Activated CD4-positive, alpha-beta memory T cell treated with anti-CD3 and anti-CD28 coated beads for 36 hours (primary cell): Measurements from ENCODE around the gene JMJD4. TPM values are rescaled to one million over a fixed set of nuclear protein-coding genes. Genes with fewer than 3 reads are reported as not detected.
"Not testable (repeated sequence)": the region's sequence is repeated elsewhere in the genome, so short reads cannot be mapped to it uniquely, and the experiment has no call there.

Experiments used
- CTCF ChIA-PET: fragments of 350-600 bp; sonication (Branson Sonifier 250); formaldehyde crosslinking; loops from one replicate; lab custom pipeline; 2021; ENCODE audit warnings: antibody characterized with exemption, inconsistent platforms; lab: Charles Lee
- POLR2A ChIA-PET: fragments of 350-600 bp; sonication (Branson Sonifier 250); formaldehyde crosslinking; loops from one replicate; lab custom pipeline; 2021; ENCODE audit warnings: antibody characterized with exemption; lab: Charles Lee
- DNase-seq: peaks from one replicate; pipeline ENCODE4 v3.0.0-alpha.2; 2020
- H3K27ac Mint-ChIP-seq: one replicate; pipeline ENCODE4 v1.8.0; 2021; ENCODE audit warnings: mixed read lengths
- H3K27me3 Mint-ChIP-seq: one replicate; pipeline ENCODE4 v1.8.0; 2021; ENCODE audit warnings: mixed read lengths
- H3K36me3 Mint-ChIP-seq: one replicate; pipeline ENCODE4 v1.8.0; 2021; ENCODE audit warnings: mixed read lengths
- H3K4me1 Mint-ChIP-seq: one replicate; pipeline ENCODE4 v1.8.0; 2021; ENCODE audit warnings: low read depth, mixed read lengths
- H3K4me3 Mint-ChIP-seq: one replicate; pipeline ENCODE4 v1.8.0; 2021; ENCODE audit warnings: mild to moderate bottlenecking, mixed read lengths
- H3K9me3 Mint-ChIP-seq: one replicate; pipeline ENCODE4 v1.8.0; 2021; ENCODE audit warnings: mixed read lengths
- intact Hi-C: fragments of 100-400 bp; cut with micrococcal nuclease; formaldehyde crosslinking; loops from one replicate; pipeline ENCODE4 v1.15.1; 2023
- total RNA-seq, 2 experiments: library from RNA; stranded (reverse); gene quantifications; one replicate each; pipeline ENCODE4 v1.2.3, GENCODE V29; 2021

Gene JMJD4
- total RNA-seq, 2 experiments from 2014 or later = 15.2 to 16.1 TPM

- ChIA-PET POLR2A (interaction anchor here (0.6 kb wide), 1 partner anchor 272 kb away, joined by 3 read pairs; no protein-coding TSS in a partner anchor), CTCF (interaction anchor here (0.7 to 2.8 kb wide), 7 partner anchors 27 to 224 kb away, joined by 3 to 14 read pairs (median 4); no protein-coding TSS in a partner anchor)
- Mint-ChIP-seq H3K36me3 (peaks cover 8% of the 10 kb centered on the region), H3K4me1 (peaks cover 33% of the 10 kb centered on the region), H3K9me3 (no peaks in the 10 kb centered on the region), H3K27ac (no peak overlapping the region), H3K4me3 (no peak overlapping the region), H3K27me3 (peaks cover 4% of the 10 kb centered on the region)
- DNase-seq = peak; percentile 76
- intact Hi-C loops = loop anchor here (10.0 kb wide), 1 partner anchor 435 kb away; the partner anchor contains the start of gene IBA57
These were observed 5.0 kb downstream of the JMJD4 start for GRCh38 chr1:227729881-227730629.

- CTCF ChIA-PET = interaction anchor here (0.7 to 2.8 kb wide), 5 partner anchors 28 to 224 kb away, joined by 3 to 14 read pairs (median 4); no protein-coding TSS in a partner anchor
- Mint-ChIP-seq H3K9me3 (no peaks in the 10 kb centered on the region), H3K4me3 (peak overlapping the region; percentile 85), H3K36me3 (peaks cover 7% of the 10 kb centered on the region), H3K27me3 (peaks cover 4% of the 10 kb centered on the region), H3K27ac (peak overlapping the region; percentile 79), H3K4me1 (peaks cover 32% of the 10 kb centered on the region)
- no peak for DNase-seq
- POLR2A ChIA-PET = interaction anchor here (0.6 kb wide), 1 partner anchor 273 kb away, joined by 3 read pairs; no protein-coding TSS in a partner anchor
- intact Hi-C loops = no loop called here
These were observed 5.8 kb downstream of the JMJD4 start for GRCh38 chr1:227729144-227729880.

DNA sequence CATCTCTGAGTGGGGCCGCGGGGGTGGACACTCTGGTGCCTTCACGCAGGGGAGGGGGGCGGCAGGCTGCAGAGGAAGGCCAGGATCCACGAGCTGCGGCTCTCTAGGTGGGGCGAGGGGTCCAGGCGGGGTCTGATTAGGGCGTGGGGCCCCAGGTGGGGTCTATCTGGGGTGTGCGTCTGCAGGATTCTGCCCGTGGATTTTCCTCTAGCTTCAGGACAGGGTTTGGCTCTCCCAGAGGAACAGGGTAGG, 6.3 kb downstream of the JMJD4 start:
- H3K4me3 Mint-ChIP-seq = peak overlapping the region; percentile 85
- H3K9me3 Mint-ChIP-seq = no peaks in the 10 kb centered on the region
- peaks cover 4% of the 10 kb centered on the region for H3K27me3 Mint-ChIP-seq
- intact Hi-C loops = loop anchor here (1.0 kb wide), 1 partner anchor 166 kb away; the partner anchor contains the start of gene ZNF678
- CTCF ChIA-PET = interaction anchor here (1.1 to 2.8 kb wide), 2 partner anchors 217 to 225 kb away, joined by 3 to 8 read pairs; no protein-coding TSS in a partner anchor
- H3K27ac Mint-ChIP-seq = peak overlapping the region; percentile 79
- POLR2A ChIA-PET = no interaction called here
- peaks cover 6% of the 10 kb centered on the region for H3K36me3 Mint-ChIP-seq
- peaks cover 27% of the 10 kb centered on the region for H3K4me1 Mint-ChIP-seq
- no peak for DNase-seq

DNA sequence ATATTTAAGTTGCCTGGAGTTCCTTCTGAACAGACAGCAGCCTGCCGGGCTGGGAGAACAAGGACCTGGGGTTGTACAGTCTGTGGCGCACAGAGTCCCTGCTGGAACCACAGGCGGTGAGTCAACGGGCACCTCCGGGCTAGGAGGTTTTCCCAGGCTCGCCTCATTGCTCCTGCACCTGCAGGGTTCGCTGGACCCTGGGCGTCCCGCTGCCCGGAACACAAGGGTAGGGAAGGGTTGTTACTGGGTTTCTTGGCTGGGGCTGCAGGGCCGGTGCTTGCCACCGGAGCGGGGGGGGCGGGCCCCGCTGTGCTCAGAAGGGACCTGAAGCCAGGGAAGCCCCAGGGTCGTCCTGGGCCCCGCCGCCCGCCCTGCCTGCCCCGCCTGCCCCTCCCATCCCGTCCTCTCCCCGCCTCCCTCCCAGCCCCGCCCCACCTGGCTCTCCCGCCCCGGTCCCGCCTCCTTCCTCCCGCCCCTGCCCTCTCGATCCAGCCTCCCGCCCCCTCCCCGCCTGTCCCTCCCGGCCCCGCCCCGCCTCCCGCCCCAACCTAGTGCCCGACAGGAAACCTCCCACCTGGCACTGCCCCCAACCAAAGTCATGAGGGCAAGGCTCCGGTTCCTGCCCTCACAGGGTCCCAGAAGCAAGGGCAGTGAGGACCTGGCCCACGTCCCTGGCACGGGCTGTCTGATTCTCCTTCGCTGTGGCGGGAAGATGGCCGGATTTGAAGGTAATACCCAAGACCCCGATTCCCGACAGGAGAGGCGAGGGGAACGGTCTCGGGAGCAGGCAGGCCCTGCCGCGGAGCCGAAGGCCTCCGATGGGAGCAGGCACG, 6.8 kb downstream of the JMJD4 start:
- Mint-ChIP-seq H3K4me3 (peak overlapping the region; percentile 85), H3K27me3 (peaks cover 4% of the 10 kb centered on the region), H3K27ac (peak overlapping the region; percentile 79), H3K9me3 (peaks cover 1% of the 10 kb centered on the region), H3K36me3 (peaks cover 4% of the 10 kb centered on the region), H3K4me1 (peaks cover 21% of the 10 kb centered on the region)
- POLR2A ChIA-PET = no interaction called here
- intact Hi-C loops = loop anchor here (1.0 kb wide), 1 partner anchor 165 kb away; the partner anchor contains the start of gene ZNF678
- peak; percentile 86 for DNase-seq
- CTCF ChIA-PET = interaction anchor here (1.1 to 2.8 kb wide), 2 partner anchors 217 to 225 kb away, joined by 3 to 8 read pairs; no protein-coding TSS in a partner anchor

- H3K4me3 Mint-ChIP-seq = no peak overlapping the region
- DNase-seq = no peak
- peaks cover 6% of the 10 kb centered on the region for H3K36me3 Mint-ChIP-seq
- peaks cover 14% of the 10 kb centered on the region for H3K9me3 Mint-ChIP-seq
- H3K4me1 Mint-ChIP-seq = peaks cover 19% of the 10 kb centered on the region
- POLR2A ChIA-PET = no interaction called here
- intact Hi-C loops = no loop called here
- no peak overlapping the region for H3K27ac Mint-ChIP-seq
- H3K27me3 Mint-ChIP-seq = peaks cover 4% of the 10 kb centered on the region
- CTCF ChIA-PET = no interaction called here
These were observed 8.0 kb downstream of the JMJD4 start for GRCh38 chr1:227726924-227727599.

DNA sequence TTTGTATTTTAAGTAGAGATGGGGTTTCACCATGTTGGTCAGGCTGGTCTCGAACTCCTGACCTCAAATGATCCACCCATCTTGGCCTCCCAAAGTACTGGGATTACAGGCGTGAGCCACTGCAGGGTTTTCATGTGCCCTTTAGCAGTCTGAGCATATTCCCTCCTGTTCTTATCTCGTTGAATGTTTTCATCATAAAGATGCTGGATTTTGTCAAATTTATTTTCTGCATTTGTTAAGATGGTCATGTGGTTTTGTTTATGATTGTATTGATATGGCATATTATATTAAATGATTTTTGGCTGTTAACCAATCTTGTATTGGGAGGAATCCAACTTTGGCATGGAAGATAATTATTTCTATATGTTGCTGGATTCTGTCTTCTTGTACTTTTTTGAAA, 8.8 kb downstream of the JMJD4 start:
- no peak for DNase-seq
- ChIA-PET POLR2A (no interaction called here), CTCF (no interaction called here)
- peaks cover 9% of the 10 kb centered on the region for H3K36me3 Mint-ChIP-seq
- peaks cover 21% of the 10 kb centered on the region for H3K9me3 Mint-ChIP-seq
- intact Hi-C loops = no loop called here
- peaks cover 4% of the 10 kb centered on the region for H3K27me3 Mint-ChIP-seq
- H3K4me3 Mint-ChIP-seq = no peak overlapping the region
- H3K27ac Mint-ChIP-seq = no peak overlapping the region
- peaks cover 19% of the 10 kb centered on the region for H3K4me1 Mint-ChIP-seq

DNA sequence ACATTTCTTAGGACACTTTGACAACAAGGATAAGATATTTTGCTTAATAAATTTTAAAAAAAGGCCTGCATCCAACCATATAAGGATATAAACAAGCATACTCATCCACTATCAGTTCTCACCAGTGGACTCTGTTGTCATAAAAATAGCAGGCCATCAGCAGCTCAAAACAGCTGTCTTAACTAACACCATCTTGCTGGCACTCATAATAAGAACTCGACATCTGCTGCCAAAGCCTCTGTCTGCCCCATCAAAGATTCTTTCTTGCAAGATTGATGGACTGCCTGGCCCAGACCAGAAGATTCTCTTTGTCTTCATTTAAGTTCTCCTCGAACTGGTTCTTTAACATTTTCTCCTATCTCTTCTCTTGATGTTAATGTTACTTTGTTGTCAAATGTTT, 10.1 kb downstream of the JMJD4 start:
- Mint-ChIP-seq H3K9me3 (peaks cover 33% of the 10 kb centered on the region), H3K4me3 (no peak overlapping the region), H3K4me1 (peaks cover 15% of the 10 kb centered on the region), H3K27ac (no peak overlapping the region), H3K36me3 (peaks cover 17% of the 10 kb centered on the region), H3K27me3 (peaks cover 4% of the 10 kb centered on the region)
- ChIA-PET POLR2A (no interaction called here), CTCF (interaction anchor here (0.7 kb wide), 1 partner anchor 37 kb away, joined by 4 read pairs; no protein-coding TSS in a partner anchor)
- no peak for DNase-seq
- intact Hi-C loops = no loop called here

- no peak for DNase-seq
- ChIA-PET CTCF (no interaction called here), POLR2A (no interaction called here)
- peaks cover 47% of the 10 kb centered on the region for H3K9me3 Mint-ChIP-seq
- H3K36me3 Mint-ChIP-seq = peaks cover 21% of the 10 kb centered on the region
- peaks cover 4% of the 10 kb centered on the region for H3K4me1 Mint-ChIP-seq
- H3K27ac Mint-ChIP-seq = no peak overlapping the region
- intact Hi-C loops = no loop called here
- H3K4me3 Mint-ChIP-seq = no peak overlapping the region
- peaks cover 4% of the 10 kb centered on the region for H3K27me3 Mint-ChIP-seq
These were observed 11.6 kb downstream of the JMJD4 start for GRCh38 chr1:227723474-227723873.

DNA sequence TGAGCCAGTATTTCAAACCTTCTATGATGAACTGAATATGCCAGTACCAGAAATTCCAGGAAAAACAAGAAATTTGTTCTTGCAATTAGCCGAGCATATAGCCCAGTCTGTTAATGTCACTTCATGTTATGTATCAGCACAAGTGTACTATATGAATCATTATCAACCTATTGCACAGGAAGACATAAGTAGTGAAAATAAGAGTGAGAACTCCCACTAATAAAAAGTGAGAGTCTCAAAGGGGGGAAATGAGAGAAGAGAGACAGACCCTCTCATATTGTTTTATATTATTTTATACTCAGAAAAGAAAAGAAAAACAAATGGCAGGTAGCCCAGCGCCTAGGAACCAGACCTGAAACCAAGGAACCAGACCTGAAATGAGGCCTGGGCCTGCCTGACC, 16.2 kb downstream of the JMJD4 start:
- DNase-seq = no peak
- H3K27me3 Mint-ChIP-seq = no peaks in the 10 kb centered on the region
- intact Hi-C loops = no loop called here
- POLR2A ChIA-PET = no interaction called here
- H3K36me3 Mint-ChIP-seq = peaks cover 28% of the 10 kb centered on the region
- H3K27ac Mint-ChIP-seq = no peak overlapping the region
- H3K9me3 Mint-ChIP-seq = peaks cover 86% of the 10 kb centered on the region
- H3K4me3 Mint-ChIP-seq = no peak overlapping the region
- CTCF ChIA-PET = no interaction called here
- no peaks in the 10 kb centered on the region for H3K4me1 Mint-ChIP-seq

DNA sequence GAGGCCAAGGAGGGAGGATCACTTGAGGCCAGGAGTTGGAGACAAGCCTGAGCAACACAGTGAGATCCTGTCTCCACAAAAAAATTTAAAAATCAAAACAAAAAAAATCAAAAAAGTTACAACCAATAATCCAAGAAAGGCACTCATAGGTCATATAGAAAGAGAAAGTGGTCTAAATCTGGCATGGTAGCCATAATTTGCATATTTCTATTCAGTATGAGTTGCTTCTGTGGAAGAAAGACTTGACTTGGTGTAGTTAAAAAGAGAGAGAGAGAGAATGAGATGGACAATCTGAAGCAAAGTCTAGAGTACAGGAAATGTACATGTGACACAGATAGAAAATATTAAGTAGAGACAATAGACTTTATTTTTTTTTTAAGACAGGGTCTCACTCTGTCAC, 22.5 kb downstream of the JMJD4 start:
- no peak overlapping the region for H3K4me3 Mint-ChIP-seq
- peaks cover 8% of the 10 kb centered on the region for H3K4me1 Mint-ChIP-seq
- H3K27ac Mint-ChIP-seq = no peak overlapping the region
- intact Hi-C loops = no loop called here
- ChIA-PET POLR2A (no interaction called here), CTCF (no interaction called here)
- no peak for DNase-seq
- H3K9me3 Mint-ChIP-seq = peaks cover 45% of the 10 kb centered on the region
- no peaks in the 10 kb centered on the region for H3K27me3 Mint-ChIP-seq
- H3K36me3 Mint-ChIP-seq = peaks cover 12% of the 10 kb centered on the region

- H3K27ac Mint-ChIP-seq, intact Hi-C loops, CTCF ChIA-PET, H3K4me3 Mint-ChIP-seq, DNase-seq, H3K27me3 Mint-ChIP-seq, POLR2A ChIA-PET, H3K36me3 Mint-ChIP-seq: not testable (repeated sequence)
- Mint-ChIP-seq H3K9me3 (peaks cover 27% of the 10 kb centered on the region), H3K4me1 (peaks cover 11% of the 10 kb centered on the region)
These were observed 24.6 kb downstream of the JMJD4 start for GRCh38 chr1:227710474-227710873.
